HL-60/S4 treated with retinoic acid at 250 ng/mL for 4 days and 3 days (cell line): ENCODE results near the gene HRAS.
"Not testable (repeated sequence)": the region's sequence is repeated elsewhere in the genome, so short reads cannot be mapped to it uniquely, and the experiment has no call there.

Source experiments
- in situ Hi-C: fragments of 300-500 bp; cut with MboI; formaldehyde crosslinking; loops from 2 replicates; pipeline ENCODE4 v1.7.0; 2022; ENCODE audit warnings: low sequenced_read_pairs

HRAS gene

GRCh38 chr11:534396-535209 is 773 bp downstream of the HRAS start:
- in situ Hi-C loops = no loop called here

DNA sequence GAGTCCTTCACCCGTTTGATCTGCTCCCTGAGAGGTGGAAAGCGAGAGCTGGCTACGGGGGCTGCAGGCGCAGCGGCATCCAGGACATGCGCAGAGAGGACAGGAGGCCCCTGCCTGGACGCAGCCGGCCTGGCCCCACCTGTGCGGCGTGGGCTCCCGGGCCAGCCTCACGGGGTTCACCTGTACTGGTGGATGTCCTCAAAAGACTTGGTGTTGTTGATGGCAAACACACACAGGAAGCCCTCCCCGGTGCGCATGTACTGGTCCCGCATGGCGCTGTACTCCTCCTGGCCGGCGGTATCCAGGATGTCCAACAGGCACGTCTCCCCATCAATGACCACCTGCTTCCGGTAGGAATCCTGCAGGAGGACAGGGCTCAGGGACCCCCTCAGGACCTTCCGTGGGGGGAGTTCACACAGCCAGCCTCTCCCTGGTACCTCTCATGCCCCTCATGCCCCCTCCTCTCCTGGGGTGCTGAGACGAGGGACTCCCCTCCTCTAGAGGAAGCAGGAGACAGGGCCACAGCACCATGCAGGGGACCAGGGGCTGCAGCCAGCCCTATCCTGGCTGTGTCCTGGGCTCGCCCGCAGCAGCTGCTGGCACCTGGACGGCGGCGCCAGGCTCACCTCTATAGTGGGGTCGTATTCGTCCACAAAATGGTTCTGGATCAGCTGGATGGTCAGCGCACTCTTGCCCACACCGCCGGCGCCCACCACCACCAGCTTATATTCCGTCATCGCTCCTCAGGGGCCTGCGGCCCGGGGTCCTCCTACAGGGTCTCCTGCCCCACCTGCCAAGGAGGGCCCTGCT is 1.6 kb downstream of the HRAS start:
- in situ Hi-C loops = no loop called here

DNA sequence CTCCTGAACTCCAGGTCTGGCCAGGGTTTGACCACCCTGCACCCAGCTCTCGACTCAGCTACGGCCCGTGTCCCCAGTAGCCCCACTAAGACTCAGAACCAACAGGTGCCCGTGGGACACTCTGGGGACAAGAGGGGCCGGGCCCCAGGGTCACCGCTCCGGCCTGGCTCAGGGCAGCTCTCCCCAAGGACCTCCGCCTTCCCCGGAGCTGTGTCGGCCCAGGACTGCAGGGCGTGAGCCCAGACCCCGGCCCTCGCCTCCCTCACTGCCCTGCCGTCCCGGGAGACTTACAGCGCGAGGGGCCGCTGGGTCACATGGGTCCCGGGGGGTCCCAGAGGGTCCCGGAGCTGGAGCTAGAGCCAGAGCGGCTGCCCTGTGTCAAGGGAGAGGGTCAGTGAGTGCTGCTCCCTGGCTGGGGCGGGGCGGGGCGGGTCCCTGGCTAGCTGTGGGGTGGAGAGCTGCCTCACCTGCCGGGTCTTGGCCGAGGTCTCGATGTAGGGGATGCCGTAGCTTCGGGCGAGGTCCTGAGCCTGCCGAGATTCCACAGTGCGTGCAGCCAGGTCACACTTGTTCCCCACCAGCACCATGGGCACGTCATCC is 2.3 kb downstream of the HRAS start:
- in situ Hi-C loops = no loop called here

DNA sequence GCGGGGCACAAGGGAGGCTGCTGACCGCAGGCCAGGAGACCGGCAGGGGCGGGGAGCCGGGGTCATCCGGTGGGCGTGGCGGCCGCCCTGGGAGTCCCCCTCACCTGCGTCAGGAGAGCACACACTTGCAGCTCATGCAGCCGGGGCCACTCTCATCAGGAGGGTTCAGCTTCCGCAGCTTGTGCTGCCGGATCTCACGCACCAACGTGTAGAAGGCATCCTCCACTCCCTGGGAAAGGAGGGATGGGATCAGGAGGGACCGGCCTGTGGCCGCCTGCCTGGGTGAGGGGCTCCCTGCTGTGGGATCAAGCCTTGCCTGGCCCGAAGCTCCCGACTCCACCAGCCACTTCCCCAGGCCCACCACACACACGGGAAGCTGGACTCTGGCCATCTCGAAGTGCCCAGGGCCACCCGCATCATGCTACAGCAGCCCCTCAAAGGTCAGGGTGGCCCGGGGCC is 2.8 kb downstream of the HRAS start:
- in situ Hi-C loops = no loop called here

GRCh38 chr11:531919-532526 is 3.4 kb downstream of the HRAS start:
- in situ Hi-C loops = no loop called here

GRCh38 chr11:530960-531831 is 4.2 kb downstream of the HRAS start:
- in situ Hi-C loops = no loop called here

DNA sequence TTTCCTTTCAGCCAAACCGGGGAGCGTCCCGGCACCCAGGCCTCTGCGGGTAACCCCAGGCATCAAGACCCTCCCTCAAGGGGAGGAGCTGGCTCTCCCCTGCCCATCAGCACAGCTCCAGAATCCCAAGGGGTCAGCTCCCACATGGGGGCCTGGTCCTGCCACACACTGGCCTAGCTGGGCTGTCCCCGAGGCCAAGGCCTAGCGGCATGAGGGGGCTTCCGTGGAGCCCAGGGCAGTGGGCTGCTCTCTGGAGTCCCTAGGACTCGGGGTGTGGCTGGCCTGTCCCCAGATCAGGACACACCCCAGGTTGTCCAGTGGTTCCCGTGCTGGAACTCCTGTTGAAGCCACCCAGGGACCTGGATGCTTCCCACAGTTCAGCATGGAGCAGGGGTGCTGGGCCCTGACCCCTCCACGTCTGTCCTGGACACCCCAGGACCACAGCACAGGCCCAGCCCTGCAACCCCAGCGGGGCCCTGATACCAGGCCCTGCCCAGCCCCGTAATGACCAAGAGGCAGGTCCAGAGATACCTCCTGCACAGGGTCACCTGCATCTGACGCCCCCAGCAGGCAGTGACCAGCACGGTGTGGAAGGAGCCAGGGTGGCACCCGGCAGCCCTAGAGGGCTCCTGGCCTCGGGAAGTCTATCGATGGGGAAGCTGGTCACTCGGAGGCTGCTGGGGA is 5.5 kb downstream of the HRAS start:
- in situ Hi-C loops = no loop called here

- in situ Hi-C loops = no loop called here
Measured at GRCh38 chr11:528815-529727, 6.3 kb downstream of the HRAS start.

DNA sequence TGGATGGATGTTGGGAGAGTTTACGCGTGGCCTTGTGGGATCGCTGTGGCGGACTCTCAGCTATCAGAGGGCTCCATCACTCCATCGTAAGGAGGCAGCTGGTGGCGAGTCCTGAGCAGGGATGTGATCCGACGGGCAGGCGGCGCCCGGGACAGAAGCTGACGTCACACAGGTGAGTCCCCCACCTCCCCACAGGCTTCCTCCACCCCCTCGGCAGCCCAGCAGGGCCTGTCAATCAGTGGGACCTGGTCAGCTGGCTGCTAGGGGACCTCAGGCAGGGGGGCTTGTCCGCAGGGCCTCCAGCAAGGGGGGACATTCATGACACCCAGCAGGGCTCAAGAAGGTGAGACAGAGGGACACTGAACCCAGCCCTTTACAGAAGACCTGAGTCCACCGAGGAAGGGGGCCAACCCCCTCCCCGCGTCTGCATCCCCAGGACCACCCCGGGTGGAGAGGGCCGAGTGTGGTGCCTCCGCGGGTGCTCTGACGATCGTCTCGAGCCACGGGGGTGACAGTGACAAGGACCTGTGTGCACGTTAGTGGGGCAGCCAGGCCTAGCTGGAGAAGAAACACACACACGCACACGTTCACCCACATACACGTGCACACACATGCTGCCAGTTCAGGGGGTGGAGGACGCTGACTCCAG is 7.1 kb downstream of the HRAS start:
- in situ Hi-C loops = no loop called here

DNA sequence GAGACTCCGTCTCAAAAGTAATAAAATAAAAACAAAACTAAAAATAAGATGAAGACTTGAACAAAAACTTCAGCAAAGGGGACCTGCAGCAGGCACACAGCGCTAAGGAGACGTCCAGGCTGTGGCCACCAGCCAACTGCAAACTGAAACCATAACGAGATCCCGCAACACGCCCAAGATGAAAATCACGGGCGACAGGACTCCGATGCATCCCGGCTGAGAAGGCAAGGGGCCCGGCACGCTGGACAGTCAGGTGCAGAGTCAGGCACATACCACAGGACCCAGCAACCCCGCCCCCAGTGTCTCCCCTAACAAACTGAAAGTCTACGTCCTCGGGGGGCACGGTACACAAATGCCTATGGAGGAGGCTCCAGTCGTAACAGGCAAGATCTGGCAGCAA is 9.2 kb downstream of the HRAS start:
- in situ Hi-C loops = no loop called here

DNA sequence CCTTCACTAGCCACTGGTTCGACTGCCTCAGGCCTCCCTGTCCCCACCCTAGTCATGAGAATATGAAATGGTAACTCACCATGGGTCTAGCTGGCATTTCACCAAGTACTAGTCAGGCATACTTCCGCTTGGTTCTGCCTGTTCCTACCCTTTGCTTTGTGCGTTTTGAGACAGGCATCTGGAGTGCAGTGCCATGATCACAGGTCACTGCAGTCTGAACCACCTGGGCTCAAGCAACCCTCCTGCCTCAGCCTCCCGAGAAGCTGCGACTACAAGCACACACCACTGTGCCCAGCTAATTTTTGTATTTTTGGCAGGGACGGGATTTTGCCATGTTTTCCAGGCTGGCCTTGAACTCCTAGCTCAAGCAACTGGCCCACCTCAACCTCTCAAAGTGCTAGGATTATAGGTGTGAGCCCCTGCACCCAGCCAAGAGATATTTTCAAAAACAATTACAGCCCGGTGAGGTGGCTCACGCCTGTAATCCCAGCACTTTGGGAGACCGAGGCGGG is 14.1 kb downstream of the HRAS start:
- in situ Hi-C loops = no loop called here

GRCh38 chr11:520428-521176 is 14.8 kb downstream of the HRAS start:
- in situ Hi-C loops = no loop called here

GRCh38 chr11:518463-519202 is 16.7 kb downstream of the HRAS start:
- in situ Hi-C loops = no loop called here

- in situ Hi-C loops = not testable (repeated sequence)
Measured at GRCh38 chr11:516918-517685, 18.3 kb downstream of the HRAS start.

DNA sequence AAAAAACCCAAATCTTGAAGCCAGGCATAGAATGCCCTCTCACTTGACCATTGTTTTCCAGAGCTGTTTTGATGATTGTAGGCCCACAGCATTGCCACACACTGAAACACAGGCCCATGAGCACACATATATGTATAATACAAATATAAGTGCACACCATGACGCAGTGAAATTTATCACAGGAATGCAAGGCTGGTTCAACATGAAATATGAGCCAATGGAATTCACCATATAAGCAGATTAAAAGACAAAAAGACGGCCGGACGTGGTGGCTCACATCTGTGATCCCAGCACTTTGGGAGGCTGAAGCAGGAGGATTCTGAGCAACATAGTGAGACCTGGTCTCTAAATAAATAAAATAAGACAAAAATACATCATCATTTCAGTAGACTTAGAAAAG is 19.0 kb downstream of the HRAS start:
- in situ Hi-C loops = no loop called here

DNA sequence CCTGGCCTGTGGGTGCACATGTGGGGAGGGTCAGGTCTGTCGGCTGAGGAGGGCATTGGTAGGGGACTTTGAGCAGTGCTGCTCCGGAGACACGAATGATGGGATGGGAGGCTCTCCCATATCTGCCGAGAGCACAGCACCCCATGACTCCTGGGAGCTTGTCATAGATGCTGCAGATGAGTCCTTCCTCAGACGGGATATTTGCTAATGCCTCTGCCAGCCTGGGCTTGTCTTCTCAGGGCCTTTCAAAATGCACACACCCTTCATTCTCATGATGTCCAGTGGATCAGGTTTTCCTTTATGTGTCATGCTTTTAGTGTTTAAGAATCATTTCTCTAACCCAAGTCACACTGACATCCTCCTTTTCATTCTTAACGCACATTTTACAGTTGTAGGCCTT is 20.2 kb downstream of the HRAS start:
- in situ Hi-C loops = no loop called here
